ENCODE measurements around the gene MMP17. TPM values are rescaled to one million over a fixed set of nuclear protein-coding genes. Genes with fewer than 3 reads are reported as not detected.

The MMP17 gene
- total RNA-seq, 1 experiment from 2014 or later = not detected

GRCh38 chr12:131829791-131830334 is 1.7 kb downstream of the MMP17 start:
- no peak for DNase-seq (ENCODE audit: low spot score)

GRCh38 chr12:131830335-131830913 is 2.2 kb downstream of the MMP17 start:
- DNase-seq (ENCODE audit: low spot score) = peak; percentile 60

GRCh38 chr12:131830914-131831571 is 2.9 kb downstream of the MMP17 start:
- DNase-seq (ENCODE audit: low spot score) = no peak

GRCh38 chr12:131831635-131832041 is 3.4 kb downstream of the MMP17 start:
- no peak for DNase-seq (ENCODE audit: low spot score)

GRCh38 chr12:131832321-131833231 is 4.4 kb downstream of the MMP17 start:
- DNase-seq (ENCODE audit: low spot score) = peak; percentile 39

GRCh38 chr12:131833288-131833895 is 5.2 kb downstream of the MMP17 start:
- DNase-seq (ENCODE audit: low spot score) = no peak

GRCh38 chr12:131833896-131834641 is 5.9 kb downstream of the MMP17 start:
- no peak for DNase-seq (ENCODE audit: low spot score)

- DNase-seq (ENCODE audit: low spot score) = no peak
Measured at GRCh38 chr12:131834798-131835615, 6.8 kb downstream of the MMP17 start.

GRCh38 chr12:131835616-131836171 is 7.5 kb downstream of the MMP17 start:
- DNase-seq (ENCODE audit: low spot score) = no peak

- DNase-seq (ENCODE audit: low spot score) = no peak
Measured at GRCh38 chr12:131836193-131836592, 8.0 kb downstream of the MMP17 start.

- no peak for DNase-seq (ENCODE audit: low spot score)
Measured at GRCh38 chr12:131836714-131837397, 8.7 kb downstream of the MMP17 start.

- no peak for DNase-seq (ENCODE audit: low spot score)
Measured at GRCh38 chr12:131840643-131841416, 12.6 kb downstream of the MMP17 start.

GRCh38 chr12:131841547-131841946 is 13.4 kb downstream of the MMP17 start:
- no peak for DNase-seq (ENCODE audit: low spot score)

GRCh38 chr12:131842169-131842568 is 14.0 kb downstream of the MMP17 start:
- DNase-seq (ENCODE audit: low spot score) = no peak

- no peak for DNase-seq (ENCODE audit: low spot score)
Measured at GRCh38 chr12:131843527-131843926, 15.3 kb downstream of the MMP17 start.

- DNase-seq (ENCODE audit: low spot score) = no peak
Measured at GRCh38 chr12:131844140-131844539, 15.9 kb downstream of the MMP17 start.

GRCh38 chr12:131844656-131845055 is 16.5 kb downstream of the MMP17 start:
- no peak for DNase-seq (ENCODE audit: low spot score)

GRCh38 chr12:131845121-131845520 is 16.9 kb downstream of the MMP17 start:
- no peak for DNase-seq (ENCODE audit: low spot score)

Measured in HT-29 (cell line).